Bronchial epithelial cell (primary cell): Measurements from ENCODE around the gene NPLOC4. TPM values are rescaled to one million over a fixed set of nuclear protein-coding genes. Genes with fewer than 3 reads are reported as not detected.
A peak's percentile ranks its signal among the peaks of the same experiment; 100 is the strongest.

ENCODE experiments used
- DNase-seq: peaks from one replicate; pipeline ENCODE4 v3.0.0-alpha.2; 2010; ENCODE audit warnings: low read depth
- FAIRE-seq: peaks from 2 replicates; lab custom pipeline; 2011; peaks lifted over from hg19 to GRCh38; lab: Jason Lieb, UNC
- H3K27me3 ChIP-seq: 2 replicates; pipeline ENCODE4 v1.5.1; 2011; ENCODE audit warnings: low read length; ENCODE audit not compliant: control insufficient read depth, insufficient read depth
- H3K36me3 ChIP-seq: 2 replicates; pipeline ENCODE4 v1.5.1; 2011; ENCODE audit warnings: low read length; ENCODE audit not compliant: control insufficient read depth, insufficient read depth
- H3K4me3 ChIP-seq: 2 replicates; pipeline ENCODE4 v1.5.1; 2011; ENCODE audit warnings: mild to moderate bottlenecking, low read depth, low read length, control low read depth
- total RNA-seq: library from RNA; depleted of rRNA; stranded (reverse); fragments of >200 nt; gene quantifications from 2 replicates; pipeline ENCODE4 v1.2.1, GENCODE V29; 2014
- TF ChIP-seq, protein P1 (sequence below): IDR thresholded peaks from 2 replicates; pipeline ENCODE4 v1.5.1; 2011; ENCODE audit warnings: mild to moderate bottlenecking, moderate library complexity, low read length, control low read depth, inconsistent platforms; ENCODE audit not compliant: insufficient read depth, severe bottlenecking

The NPLOC4 gene
- total RNA-seq, 1 donor from 2014 or later = 60.0 TPM

DNA sequence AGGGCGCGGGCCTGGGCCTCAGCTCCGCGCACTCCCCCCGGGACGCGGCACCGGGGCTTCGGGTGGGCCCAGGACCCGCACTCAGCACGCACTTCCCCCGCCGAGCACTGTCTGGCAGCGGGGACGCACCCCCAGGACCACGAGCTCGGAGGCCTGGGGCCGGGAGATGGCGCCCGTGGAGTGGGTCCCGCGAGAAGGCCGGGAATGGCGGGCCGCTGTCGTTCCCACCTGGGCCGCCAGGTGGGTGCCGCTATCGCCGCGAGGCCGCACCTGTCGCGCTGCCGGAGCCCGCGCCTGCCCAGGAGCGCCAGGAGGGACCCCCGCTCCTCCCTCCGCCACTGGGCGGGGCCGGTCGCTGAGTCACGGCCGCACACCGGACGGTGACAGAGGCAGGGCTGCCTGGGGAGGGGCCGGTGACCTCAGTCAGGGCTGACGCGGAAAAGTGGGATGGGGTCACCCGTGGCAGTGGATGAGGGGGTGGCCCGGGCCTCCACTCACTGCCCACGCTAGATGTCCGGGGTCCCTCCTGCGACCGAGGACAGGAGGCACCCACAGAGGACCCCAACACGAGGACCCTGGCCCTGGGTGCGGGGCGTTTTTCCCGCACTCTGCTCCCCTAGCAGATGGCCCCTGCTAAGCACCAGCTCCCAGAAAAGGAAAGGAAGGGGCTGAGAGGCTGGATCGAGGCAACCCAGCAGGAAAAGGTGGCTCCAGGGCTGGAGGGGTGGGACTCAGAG lies 117.5 kb downstream of the NPLOC4 start:
- TF ChIP-seq, protein P1, sequence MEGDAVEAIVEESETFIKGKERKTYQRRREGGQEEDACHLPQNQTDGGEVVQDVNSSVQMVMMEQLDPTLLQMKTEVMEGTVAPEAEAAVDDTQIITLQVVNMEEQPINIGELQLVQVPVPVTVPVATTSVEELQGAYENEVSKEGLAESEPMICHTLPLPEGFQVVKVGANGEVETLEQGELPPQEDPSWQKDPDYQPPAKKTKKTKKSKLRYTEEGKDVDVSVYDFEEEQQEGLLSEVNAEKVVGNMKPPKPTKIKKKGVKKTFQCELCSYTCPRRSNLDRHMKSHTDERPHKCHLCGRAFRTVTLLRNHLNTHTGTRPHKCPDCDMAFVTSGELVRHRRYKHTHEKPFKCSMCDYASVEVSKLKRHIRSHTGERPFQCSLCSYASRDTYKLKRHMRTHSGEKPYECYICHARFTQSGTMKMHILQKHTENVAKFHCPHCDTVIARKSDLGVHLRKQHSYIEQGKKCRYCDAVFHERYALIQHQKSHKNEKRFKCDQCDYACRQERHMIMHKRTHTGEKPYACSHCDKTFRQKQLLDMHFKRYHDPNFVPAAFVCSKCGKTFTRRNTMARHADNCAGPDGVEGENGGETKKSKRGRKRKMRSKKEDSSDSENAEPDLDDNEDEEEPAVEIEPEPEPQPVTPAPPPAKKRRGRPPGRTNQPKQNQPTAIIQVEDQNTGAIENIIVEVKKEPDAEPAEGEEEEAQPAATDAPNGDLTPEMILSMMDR = peak; percentile 79
- FAIRE-seq (no peak), DNase-seq (peak; percentile 31)
- H3K27me3 ChIP-seq = no peaks in the 10 kb centered on the region
- peaks cover 2% of the 10 kb centered on the region for H3K36me3 ChIP-seq
- peak overlapping the region; percentile 45 for H3K4me3 ChIP-seq

DNA sequence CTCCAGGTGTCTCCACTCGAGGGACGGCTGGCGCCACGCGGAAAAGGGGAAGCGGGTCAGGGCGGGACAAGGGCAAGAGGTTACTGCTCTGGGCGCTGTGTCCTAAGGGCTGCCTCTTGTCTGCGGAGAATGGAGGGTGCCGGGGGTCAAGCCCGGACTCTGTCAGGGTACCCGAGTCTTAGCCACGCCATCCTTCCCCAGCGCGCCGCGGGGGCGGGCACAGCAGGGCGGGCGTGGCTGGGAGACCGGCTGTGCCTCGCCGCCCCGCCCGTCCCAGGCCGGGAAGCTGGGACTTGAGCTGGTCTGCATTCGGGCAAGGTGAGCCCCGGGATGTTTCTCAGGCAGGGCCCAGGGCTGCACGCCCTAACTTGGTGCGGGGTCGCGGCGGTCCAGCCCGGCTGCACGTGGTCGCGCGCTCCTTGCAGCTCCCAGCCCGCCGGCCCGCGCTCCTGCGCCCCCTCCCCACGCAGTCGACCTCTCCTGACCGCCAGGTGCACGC lies 118.1 kb downstream of the NPLOC4 start:
- DNase-seq = peak; percentile 35
- Histone ChIP-seq H3K36me3 (peaks cover 2% of the 10 kb centered on the region), H3K4me3 (peak overlapping the region; percentile 45), H3K27me3 (no peaks in the 10 kb centered on the region)
- TF ChIP-seq, protein P1 = no peak
- no peak for FAIRE-seq

DNA sequence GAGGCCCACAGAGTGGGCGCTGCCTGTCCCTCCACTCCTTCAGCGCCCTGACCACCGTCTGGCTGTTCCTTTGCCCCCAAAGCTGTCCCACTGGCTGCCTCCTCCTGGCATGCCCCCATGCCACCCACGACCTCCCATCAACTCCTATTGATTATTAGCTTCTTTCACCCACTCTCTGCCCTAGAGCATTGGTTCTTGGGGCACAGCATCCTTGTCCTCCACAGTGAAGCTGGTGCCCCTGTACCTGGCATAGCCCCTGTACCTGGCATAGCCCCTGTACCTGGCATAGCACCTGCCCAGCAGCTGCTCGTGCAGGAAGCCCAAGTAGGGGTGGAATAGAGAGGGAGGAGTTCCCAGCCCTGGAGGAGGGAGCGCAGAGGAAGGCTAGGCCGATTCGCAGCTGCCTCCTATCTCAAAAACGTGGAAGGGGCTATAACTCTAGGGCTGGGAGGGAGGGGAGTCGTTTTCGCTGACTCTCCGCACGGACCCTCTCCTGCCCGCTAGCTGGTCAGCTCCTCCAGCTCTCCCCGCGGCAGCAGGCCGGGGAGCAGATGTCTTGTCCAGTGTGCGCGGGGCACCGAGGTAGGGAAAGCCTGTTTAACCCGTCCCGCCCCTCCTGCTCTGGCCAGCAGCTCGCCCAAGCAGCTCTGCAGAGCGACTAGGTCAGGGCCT lies 118.7 kb downstream of the NPLOC4 start:
- DNase-seq = no peak
- FAIRE-seq = no peak
- no peaks in the 10 kb centered on the region for H3K27me3 ChIP-seq
- H3K4me3 ChIP-seq = peak overlapping the region; percentile 45
- H3K36me3 ChIP-seq = peaks cover 2% of the 10 kb centered on the region
- TF ChIP-seq, protein P1 = no peak

DNA sequence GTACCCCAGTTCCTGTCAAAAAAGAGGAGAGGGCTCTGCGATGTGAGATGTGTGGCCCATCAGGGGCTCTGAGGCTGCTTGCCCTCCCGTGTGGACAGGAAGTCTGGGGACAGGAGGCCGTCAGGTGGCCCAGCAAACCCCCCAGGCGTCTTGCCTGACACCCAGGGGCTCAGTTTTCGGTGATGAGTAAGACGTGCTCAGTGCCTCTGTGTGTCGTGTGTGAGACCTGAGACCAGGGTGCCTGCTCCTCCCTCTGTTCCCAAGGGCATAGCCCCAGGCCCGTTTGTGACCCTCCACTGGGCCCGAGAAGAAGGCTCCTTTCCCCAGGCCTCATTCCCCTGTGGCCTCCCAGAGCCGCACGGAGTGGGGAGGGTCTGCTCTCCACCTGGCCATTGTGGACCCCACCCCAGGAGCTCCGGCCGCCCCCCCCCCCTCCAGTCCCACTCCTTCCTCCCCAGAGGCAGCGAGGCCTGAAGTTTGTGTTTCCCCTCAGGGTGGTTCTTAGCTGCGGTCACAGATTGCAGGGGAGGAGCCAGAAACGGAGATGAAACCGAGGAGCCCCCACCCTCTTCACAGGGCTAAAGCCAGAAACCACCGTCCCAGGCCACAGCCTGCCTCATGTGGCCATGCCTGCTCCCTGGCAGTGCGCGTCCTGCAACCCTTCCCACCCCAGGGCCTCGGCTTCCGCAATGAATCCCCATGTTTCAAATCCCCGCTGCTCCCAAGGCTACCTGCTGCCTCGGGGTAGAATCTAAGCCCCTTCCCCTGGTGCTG lies 119.4 kb downstream of the NPLOC4 start:
- H3K27me3 ChIP-seq = no peaks in the 10 kb centered on the region

DNA sequence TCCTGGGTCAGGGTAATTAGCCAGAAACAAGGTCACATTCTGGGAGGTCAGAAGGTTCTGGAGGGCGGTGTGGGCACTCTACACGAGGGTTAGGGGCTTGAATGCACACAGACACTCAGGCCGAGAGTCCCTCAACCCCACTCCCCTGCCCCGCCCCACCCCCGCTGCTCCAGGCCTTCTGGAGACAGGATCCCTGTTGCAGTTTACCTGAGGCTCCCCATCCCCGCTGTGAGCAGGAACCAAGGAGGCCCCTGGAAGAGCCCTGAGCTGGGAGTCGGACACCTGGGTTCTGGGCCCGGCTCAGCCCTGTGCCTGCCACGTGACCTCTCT lies 119.9 kb downstream of the NPLOC4 start:
- no peak for FAIRE-seq
- Histone ChIP-seq H3K4me3 (no peak overlapping the region), H3K27me3 (no peaks in the 10 kb centered on the region), H3K36me3 (peaks cover 5% of the 10 kb centered on the region)
- DNase-seq = no peak
- TF ChIP-seq, protein P1 = no peak

More for the DNA sequence above, 119.4 kb downstream of the NPLOC4 start:
- TF ChIP-seq, protein P1 = no peak
- Histone ChIP-seq H3K36me3 (peaks cover 2% of the 10 kb centered on the region), H3K4me3 (no peak overlapping the region)
- DNase-seq (no peak), FAIRE-seq (no peak)
